PC-9 (cell line): ENCODE data around the gene IL1F10. TPM values are rescaled to one million over a fixed set of nuclear protein-coding genes. Genes with fewer than 3 reads are reported as not detected.

Experiments used
- BruUV-seq: library from RNA; stranded (reverse); fragments of 400-500 nt; replicated peaks from 2 replicates; lab custom pipeline; 2021; lab: Mats Ljungman, UMichigan
- CTCF ChIA-PET: fragments of 300-600 bp; sonication (Branson Sonifier 250); formaldehyde crosslinking; loops from one replicate; lab custom pipeline; 2022; ENCODE audit warnings: antibody characterized with exemption; lab: Charles Lee
- POLR2A ChIA-PET: fragments of 300-600 bp; sonication (Branson Sonifier 250); formaldehyde crosslinking; loops from one replicate; lab custom pipeline; 2022; ENCODE audit warnings: antibody characterized with exemption; ENCODE audit not compliant: unreplicated experiment; lab: Charles Lee
- DNase-seq, 2 experiments: peaks; one replicate each; pipeline versions ENCODE4 v3.0.0 to v3.0.0-alpha.2; 2015 to 2022; ENCODE audit warnings: mixed read lengths in 1 of 2
- H2AFZ ChIP-seq: fragments of 200-600 bp; sonication (generic); 2 replicates; pipeline ENCODE4 v1.8.1; 2017; ENCODE audit warnings: antibody characterized with exemption
- H3F3A ChIP-seq: fragments of 200-600 bp; sonication (generic); 2 replicates; pipeline ENCODE4 v1.8.1; 2017; ENCODE audit warnings: antibody characterized with exemption, mild to moderate bottlenecking, low read depth; ENCODE audit not compliant: insufficient read depth
- H3K27ac ChIP-seq: fragments of 200-600 bp; sonication (generic); 2 replicates; pipeline ENCODE4 v1.6.1; 2016; ENCODE audit warnings: mixed run types
- H3K27me3 ChIP-seq: fragments of 200-600 bp; sonication (generic); 2 replicates; pipeline ENCODE4 v1.6.1; 2016; ENCODE audit warnings: low read depth, mixed run types; ENCODE audit not compliant: insufficient read depth
- H3K36me3 ChIP-seq: fragments of 200-600 bp; sonication (generic); 2 replicates; pipeline ENCODE4 v1.6.1; 2016; ENCODE audit warnings: low read depth, mixed run types
- H3K4me1 ChIP-seq: fragments of 200-600 bp; sonication (generic); replicated peaks from 2 replicates; pipeline ENCODE4 v1.6.1; 2016; ENCODE audit warnings: mixed run types; ENCODE audit not compliant: insufficient read depth
- H3K4me2 ChIP-seq: fragments of 200-600 bp; sonication (generic); 2 replicates; pipeline ENCODE4 v1.6.1; 2017; ENCODE audit warnings: mixed run types
- H3K4me3 ChIP-seq: fragments of 200-600 bp; sonication (generic); 2 replicates; pipeline ENCODE4 v1.6.1; 2016; ENCODE audit warnings: mixed run types
- H3K79me2 ChIP-seq: fragments of 200-600 bp; sonication (generic); 2 replicates; pipeline ENCODE4 v1.6.1; 2017; ENCODE audit warnings: low read depth, mixed run types
- H3K9me2 ChIP-seq: fragments of 200-600 bp; sonication (generic); 2 replicates; pipeline ENCODE4 v1.8.1; 2017; ENCODE audit warnings: mild to moderate bottlenecking; ENCODE audit not compliant: insufficient read depth
- H3K9me3 ChIP-seq: fragments of 200-600 bp; sonication (generic); 2 replicates; pipeline ENCODE4 v1.8.1; 2016; ENCODE audit warnings: low read depth; ENCODE audit not compliant: insufficient read depth
- H4K20me1 ChIP-seq: fragments of 200-600 bp; sonication (generic); 2 replicates; pipeline ENCODE4 v1.8.1; 2017; ENCODE audit not compliant: insufficient read depth
- EZH2 ChIP-seq: fragments of 200-600 bp; sonication (generic); IDR thresholded peaks from 2 replicates; pipeline ENCODE4 v1.8.0; 2017; ENCODE audit warnings: antibody characterized with exemption, low read depth
- intact Hi-C: fragments of 100-400 bp; cut with micrococcal nuclease; formaldehyde crosslinking; loops from one replicate; pipeline ENCODE4 v1.10.0; 2022; ENCODE audit not compliant: unreplicated experiment
- total RNA-seq: library from RNA; stranded (reverse); gene quantifications from 2 replicates; pipeline ENCODE4 v1.2.3, GENCODE V29; 2021
- TF ChIP-seq, protein P1 (sequence below): fragments of 200-600 bp; sonication (generic); conservative IDR thresholded peaks from 2 replicates; pipeline ENCODE4 v1.6.1; 2017; ENCODE audit warnings: mixed run types, antibody characterized with exemption, mild to moderate bottlenecking, moderate library complexity

Gene IL1F10
- total RNA-seq, 1 experiment from 2014 or later: not detected

DNA sequence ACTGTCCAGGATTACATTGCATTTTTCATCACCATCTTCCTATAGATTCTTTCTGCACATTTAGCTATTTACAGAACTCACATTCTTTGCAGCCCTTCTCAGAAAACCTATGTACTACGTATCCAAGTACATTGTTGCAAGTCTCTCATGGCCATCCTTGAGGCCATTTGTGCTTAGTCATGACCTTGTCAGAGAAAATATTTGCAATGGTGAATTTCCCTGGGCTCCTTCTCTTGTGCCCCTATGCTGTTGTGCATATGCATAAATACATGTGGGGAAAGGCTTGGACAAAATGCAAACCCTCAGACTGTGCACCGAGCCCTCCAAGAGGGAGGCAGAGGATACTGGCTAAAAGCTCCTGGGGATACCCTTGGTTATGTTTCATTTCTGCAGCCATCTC is 43.0 kb upstream of the IL1F10 start:
- H3K9me2 ChIP-seq: no peaks in the 10 kb centered on the region
- ChIA-PET POLR2A (no interaction called here), CTCF (no interaction called here)

DNA sequence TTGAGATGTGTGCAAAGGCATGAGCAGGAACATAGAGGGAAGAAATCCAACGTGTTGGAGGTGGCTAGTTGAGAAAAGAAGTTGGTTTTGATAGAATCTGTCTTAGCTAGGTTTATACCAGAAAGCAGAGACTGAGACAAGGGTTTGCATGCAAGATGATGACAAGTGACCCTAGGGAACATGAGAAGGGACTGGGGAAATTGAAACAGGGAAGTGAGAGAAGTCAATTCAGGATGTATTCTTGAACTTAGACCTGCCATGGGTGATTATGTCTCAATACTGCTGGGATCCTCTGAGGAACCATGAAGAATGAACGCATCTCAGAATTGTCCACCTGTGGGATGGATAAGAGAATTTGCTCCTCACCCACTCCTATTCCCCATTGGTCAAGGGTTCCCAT is 42.0 kb upstream of the IL1F10 start:
- no peaks in the 10 kb centered on the region for H3K27me3 ChIP-seq
- no peak overlapping the region for H3K4me3 ChIP-seq
- no peaks in the 10 kb centered on the region for H3K4me1 ChIP-seq
- H2AFZ ChIP-seq: no peak overlapping the region
- H4K20me1 ChIP-seq: no peaks in the 10 kb centered on the region
- H3K9me2 ChIP-seq: no peaks in the 10 kb centered on the region
- no peak for DNase-seq
- no peaks in the 10 kb centered on the region; the same call in 1 of the 2 replicates for H3K9me3 ChIP-seq
- intact Hi-C loops: no loop called here
- ChIA-PET POLR2A (no interaction called here), CTCF (no interaction called here)
- BruUV-seq: no TSS peak
- H3K36me3 ChIP-seq: no peaks in the 10 kb centered on the region
- no peak overlapping the region for H3K27ac ChIP-seq
- no peaks in the 10 kb centered on the region for H3F3A ChIP-seq
- H3K79me2 ChIP-seq: no peaks in the 10 kb centered on the region
- no peak for TF ChIP-seq EZH2
- TF ChIP-seq, protein P1, sequence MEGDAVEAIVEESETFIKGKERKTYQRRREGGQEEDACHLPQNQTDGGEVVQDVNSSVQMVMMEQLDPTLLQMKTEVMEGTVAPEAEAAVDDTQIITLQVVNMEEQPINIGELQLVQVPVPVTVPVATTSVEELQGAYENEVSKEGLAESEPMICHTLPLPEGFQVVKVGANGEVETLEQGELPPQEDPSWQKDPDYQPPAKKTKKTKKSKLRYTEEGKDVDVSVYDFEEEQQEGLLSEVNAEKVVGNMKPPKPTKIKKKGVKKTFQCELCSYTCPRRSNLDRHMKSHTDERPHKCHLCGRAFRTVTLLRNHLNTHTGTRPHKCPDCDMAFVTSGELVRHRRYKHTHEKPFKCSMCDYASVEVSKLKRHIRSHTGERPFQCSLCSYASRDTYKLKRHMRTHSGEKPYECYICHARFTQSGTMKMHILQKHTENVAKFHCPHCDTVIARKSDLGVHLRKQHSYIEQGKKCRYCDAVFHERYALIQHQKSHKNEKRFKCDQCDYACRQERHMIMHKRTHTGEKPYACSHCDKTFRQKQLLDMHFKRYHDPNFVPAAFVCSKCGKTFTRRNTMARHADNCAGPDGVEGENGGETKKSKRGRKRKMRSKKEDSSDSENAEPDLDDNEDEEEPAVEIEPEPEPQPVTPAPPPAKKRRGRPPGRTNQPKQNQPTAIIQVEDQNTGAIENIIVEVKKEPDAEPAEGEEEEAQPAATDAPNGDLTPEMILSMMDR: no peak
- no peak overlapping the region for H3K4me2 ChIP-seq

More for the DNA sequence above, 43.0 kb upstream of the IL1F10 start:
- TF ChIP-seq, protein P1: no peak
- no peak for TF ChIP-seq EZH2
- no peaks in the 10 kb centered on the region for H3K27me3 ChIP-seq
- H4K20me1 ChIP-seq: no peaks in the 10 kb centered on the region
- H3F3A ChIP-seq: no peaks in the 10 kb centered on the region
- intact Hi-C loops: no loop called here
- no peaks in the 10 kb centered on the region; the same call in 1 of the 2 replicates for H3K9me3 ChIP-seq
- no peaks in the 10 kb centered on the region for H3K4me1 ChIP-seq
- no peak overlapping the region for H3K27ac ChIP-seq
- DNase-seq: no peak
- no peak overlapping the region for H2AFZ ChIP-seq
- H3K36me3 ChIP-seq: no peaks in the 10 kb centered on the region
- BruUV-seq: no TSS peak
- H3K4me3 ChIP-seq: no peak overlapping the region
- no peak overlapping the region for H3K4me2 ChIP-seq
- H3K79me2 ChIP-seq: no peaks in the 10 kb centered on the region

DNA sequence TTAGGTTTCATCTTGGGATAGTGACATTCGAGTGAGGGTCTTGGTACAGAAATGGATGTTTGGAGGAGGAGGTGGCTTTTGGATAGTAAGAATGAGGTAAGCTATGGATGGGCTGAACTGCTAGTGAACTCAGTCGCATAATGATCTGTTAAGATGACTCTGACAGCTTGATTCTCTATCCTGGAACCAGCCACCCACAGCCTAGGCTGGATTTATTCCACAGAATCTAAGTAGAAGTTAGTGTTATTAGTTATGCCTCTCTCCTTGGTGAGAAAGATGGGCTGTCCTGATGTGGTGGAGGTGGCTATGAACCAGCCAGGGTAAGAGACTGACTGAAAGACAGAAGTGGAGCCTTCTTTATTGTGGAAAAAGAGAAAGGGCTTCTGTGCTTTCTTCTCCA is 40.1 kb upstream of the IL1F10 start:
- DNase-seq: no peak
- no peaks in the 10 kb centered on the region for H3K36me3 ChIP-seq
- TF ChIP-seq, protein P1: no peak
- no peak for TF ChIP-seq EZH2
- no peaks in the 10 kb centered on the region; the same call in 1 of the 2 replicates for H3K9me3 ChIP-seq
- H3K27ac ChIP-seq: no peak overlapping the region
- ChIA-PET CTCF (no interaction called here), POLR2A (no interaction called here)
- H3K4me2 ChIP-seq: no peak overlapping the region
- no peaks in the 10 kb centered on the region for H4K20me1 ChIP-seq
- H3K4me3 ChIP-seq: no peak overlapping the region
- no TSS peak for BruUV-seq
- no peaks in the 10 kb centered on the region for H3K27me3 ChIP-seq
- no peaks in the 10 kb centered on the region for H3K9me2 ChIP-seq
- H3F3A ChIP-seq: no peaks in the 10 kb centered on the region
- 0 out of 2 replicates have a peak, but pooled peaks cover 4% of the 10 kb centered on the region for H3K4me1 ChIP-seq
- H2AFZ ChIP-seq: no peak overlapping the region
- no peaks in the 10 kb centered on the region for H3K79me2 ChIP-seq
- intact Hi-C loops: no loop called here
